ENCODE data around the gene YAE1. TPM values are rescaled to one million over a fixed set of nuclear protein-coding genes. Genes with fewer than 3 reads are reported as not detected.

The YAE1 gene
- total and polyA plus RNA-seq, 2 of the 8 experiments (the other 6 are each of a cell fraction or from before 2014, with no cell fraction given): 24.1 to 38.0 TPM

GRCh38 chr7:39547336-39547735, 18.9 kb upstream of the YAE1 start:
- H3K79me1 ChIP-seq (ENCODE audit: low read depth, low read length): no peaks in the 10 kb centered on the region
- H3K9me3 ChIP-seq (ENCODE audit: insufficient read depth in 2 of 2, low read depth in 1 of 2, low read length in 1 of 2): peaks cover 7% of the 10 kb centered on the region in 2 experiments; a peak in 1 of 4 replicates
- no peaks in the 10 kb centered on the region for H3K27me3 ChIP-seq (replicated peaks in 1 of 4; ENCODE audit: control insufficient read depth in 3 of 4, extremely low read depth in 1 of 4, insufficient read depth in 3 of 4, low read length in 3 of 4)
- H3K4ac ChIP-seq (replicated peaks; ENCODE audit: insufficient read length, low read depth, low read length): no peak overlapping the region
- no peak overlapping the region for H4K91ac ChIP-seq (replicated peaks; ENCODE audit: insufficient read length, low read length)
- H2AK5ac ChIP-seq (ENCODE audit: low read depth, low read length): no peak overlapping the region
- WGBS, 2 experiments (ENCODE audit: extremely low coverage in 1 of 2, insufficient coverage in 1 of 2, insufficient read length in 1 of 2, insufficient replicate concordance in 2 of 2, low coverage in 1 of 2, low lambda C conversion rate in 2 of 2, missing lambda C conversion rate in 1 of 2): 76% methylated on average over 2 of the region's 2 CpGs; no CpG with 5 or more reads in 1 of the 2 experiments
- H2BK20ac ChIP-seq (ENCODE audit: low read length): no peak overlapping the region
- H2BK15ac ChIP-seq (ENCODE audit: low read length): no peak overlapping the region
- H3K36me3 ChIP-seq (ENCODE audit: control insufficient read depth in 2 of 4, insufficient read depth in 4 of 4, low read length in 3 of 4): no peaks in the 10 kb centered on the region
- FAIRE-seq: no peak
- H3K9ac ChIP-seq (replicated peaks in 1 of 4; ENCODE audit: extremely low read depth in 1 of 4, low read depth in 3 of 4, low read length in 3 of 4): no peak overlapping the region
- H2BK5ac ChIP-seq (ENCODE audit: low read depth, low read length): no peak overlapping the region
- H4K5ac ChIP-seq (ENCODE audit: insufficient read length, low read depth, low read length): no peak overlapping the region
- no peak overlapping the region for H3K23ac ChIP-seq (ENCODE audit: insufficient read length)
- no peak overlapping the region for H2BK120ac ChIP-seq (replicated peaks; ENCODE audit: low read depth, low read length)
- DNase-seq (ENCODE audit: low read depth in 1 of 2, low spot score in 2 of 2): no peak
- H3K18ac ChIP-seq (ENCODE audit: extremely low read depth, low read length): no peak overlapping the region
- CTCF ChIA-PET (ENCODE audit: partially characterized antibody): no interaction called here
- no peak overlapping the region for H3K4me2 ChIP-seq (ENCODE audit: insufficient read depth in 1 of 2, low read depth in 2 of 2, low read length in 2 of 2)
- no peaks in the 10 kb centered on the region for H3K23me2 ChIP-seq (ENCODE audit: low read depth, low read length)
- H2BK12ac ChIP-seq (ENCODE audit: low read depth, low read length): no peak overlapping the region
- no peak overlapping the region for H3K14ac ChIP-seq (ENCODE audit: insufficient read length)
- H3K27ac ChIP-seq (ENCODE audit: low read depth, low read length): no peak overlapping the region
- H4K20me1 ChIP-seq (replicated peaks in 1 of 2; ENCODE audit: control insufficient read depth in 1 of 2, insufficient read depth in 2 of 2, low read length in 2 of 2): no peaks in the 10 kb centered on the region
- H3K56ac ChIP-seq (replicated peaks; ENCODE audit: insufficient read length, low read depth, low read length): no peak overlapping the region
- POLR2A ChIA-PET (ENCODE audit: partially characterized antibody): no interaction called here
- no peaks in the 10 kb centered on the region for H3K4me1 ChIP-seq (replicated peaks in 1 of 4; ENCODE audit: control insufficient read depth in 3 of 4, insufficient read depth in 4 of 4, low read length in 3 of 4)
- H3K4me3 ChIP-seq (ENCODE audit: extremely low read depth in 1 of 4, insufficient read depth in 2 of 4, low read depth in 3 of 4, low read length in 4 of 4): no peak overlapping the region
- H3K79me2 ChIP-seq (ENCODE audit: control insufficient read depth in 1 of 2, insufficient read depth in 2 of 2, low read length in 2 of 2): no peaks in the 10 kb centered on the region
- no peak overlapping the region for H4K8ac ChIP-seq (ENCODE audit: extremely low read depth, insufficient read depth, low read length)
- no peak overlapping the region for H2AFZ ChIP-seq (ENCODE audit: low read length)
- TF ChIP-seq SP4 (IDR thresholded peaks at IDR 0.05; ENCODE audit: low read length): no peak
- no peak for TF ChIP-seq MAX (IDR thresholded peaks at IDR 0.05)
- TF ChIP-seq TAF7 (optimal IDR thresholded peaks at IDR 0.05; ENCODE audit: borderline replicate concordance, low read depth, low read length): no peak
- TF ChIP-seq GTF2F1 (IDR thresholded peaks at IDR 0.05; ENCODE audit: borderline replicate concordance, low read depth, low read length): no peak
- TF ChIP-seq POLR2AphosphoS5 (IDR thresholded peaks at IDR 0.05; ENCODE audit: low read depth, low read length): no peak
- TF ChIP-seq CHD2 (IDR thresholded peaks at IDR 0.05; ENCODE audit: low read length): no peak
- TF ChIP-seq SP1 (IDR thresholded peaks at IDR 0.05; ENCODE audit: low read depth, low read length): no peak
- no peak for TF ChIP-seq POU5F1 (IDR thresholded peaks at IDR 0.05; ENCODE audit: low read depth, low read length)
- no peak for TF ChIP-seq SIN3A (conservative IDR thresholded peaks at IDR 0.05 in 1 of 2, IDR thresholded peaks at IDR 0.05 in 1 of 2; ENCODE audit: low read depth in 1 of 2, low read length in 2 of 2)
- no peak for TF ChIP-seq BCL11A (IDR thresholded peaks at IDR 0.05; ENCODE audit: low read depth in 2 of 2, low read length in 2 of 2)
- TF ChIP-seq BACH1 (IDR thresholded peaks at IDR 0.05; ENCODE audit: low read length): no peak
- TF ChIP-seq TEAD4 (IDR thresholded peaks at IDR 0.05; ENCODE audit: low read depth, low read length): no peak
- TF ChIP-seq EP300 (IDR thresholded peaks at IDR 0.05; ENCODE audit: borderline replicate concordance in 1 of 2, low read depth in 2 of 2, low read length in 2 of 2): no peak
- TF ChIP-seq MAFK (IDR thresholded peaks at IDR 0.05; ENCODE audit: low read depth, low read length): no peak
